DMS153 (cell line): ENCODE measurements around the gene MRM1.
A peak's percentile ranks its signal among the peaks of the same experiment; 100 is the strongest.

Experiments used
- DNase-seq: peaks from one replicate; lab custom pipeline; 2025; lab: John Stamatoyannopoulos, UW

MRM1 gene

DNA sequence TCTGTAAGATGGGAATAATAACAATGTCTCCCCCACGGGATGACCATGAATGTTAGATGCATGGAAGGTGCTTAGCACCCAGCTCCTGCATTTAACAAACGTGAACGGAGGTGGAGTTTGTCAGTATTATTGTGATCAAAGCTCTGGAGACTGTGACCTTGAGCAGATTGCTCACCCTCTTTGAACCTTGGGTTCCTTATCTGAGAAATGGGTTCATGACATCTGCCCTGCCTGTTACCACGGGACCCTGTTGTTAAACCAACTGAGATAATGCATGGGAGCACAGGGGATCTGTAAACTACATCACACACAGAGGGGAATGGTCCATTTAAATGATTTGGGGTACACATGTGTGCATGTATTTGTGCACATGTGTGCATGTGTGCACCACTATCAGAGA is 29.6 kb downstream of the MRM1 start:
- DNase-seq = no peak

DNA sequence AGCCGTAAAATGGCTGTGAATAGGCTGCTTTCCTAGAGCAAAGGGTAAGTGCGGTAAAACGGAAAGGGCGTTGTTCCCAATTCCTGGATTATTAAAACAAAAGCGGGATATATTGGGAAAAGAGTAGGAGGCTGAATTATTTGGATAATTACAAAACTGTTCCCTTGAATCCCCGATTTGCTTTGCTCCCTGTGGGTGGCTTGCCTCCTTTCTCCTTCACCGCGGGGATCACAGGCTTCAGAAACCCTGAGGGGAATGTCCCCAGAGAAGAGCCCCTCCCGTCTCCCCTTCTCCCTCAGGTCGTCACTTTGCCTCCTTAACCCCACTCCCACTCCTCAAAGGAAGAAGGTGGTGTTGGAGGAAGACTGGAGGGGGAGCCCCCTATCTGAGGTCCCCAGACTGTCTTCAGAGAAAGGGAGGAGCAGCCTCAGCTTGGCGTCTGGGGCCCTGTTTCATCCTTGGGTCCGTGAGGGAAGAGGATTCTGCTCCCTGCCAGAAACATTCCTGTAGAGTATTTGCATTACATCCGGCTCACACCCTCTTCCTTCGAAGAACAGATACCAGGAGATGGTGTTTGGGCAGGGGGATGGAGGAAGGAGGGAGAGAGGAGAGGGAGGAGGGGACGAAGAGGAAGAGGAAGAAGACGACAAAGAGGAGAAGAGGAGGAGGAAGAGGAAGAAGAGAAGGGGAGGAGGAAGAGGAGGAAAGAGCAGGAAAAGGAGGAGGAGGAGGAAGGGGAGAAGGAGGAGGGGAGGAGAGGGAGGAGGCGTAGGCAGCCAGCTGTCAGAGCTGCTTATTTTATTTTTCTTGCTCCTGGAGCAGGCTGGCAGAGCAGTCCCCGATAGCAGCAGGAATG is 31.8 kb downstream of the MRM1 start:
- no peak for DNase-seq

DNA sequence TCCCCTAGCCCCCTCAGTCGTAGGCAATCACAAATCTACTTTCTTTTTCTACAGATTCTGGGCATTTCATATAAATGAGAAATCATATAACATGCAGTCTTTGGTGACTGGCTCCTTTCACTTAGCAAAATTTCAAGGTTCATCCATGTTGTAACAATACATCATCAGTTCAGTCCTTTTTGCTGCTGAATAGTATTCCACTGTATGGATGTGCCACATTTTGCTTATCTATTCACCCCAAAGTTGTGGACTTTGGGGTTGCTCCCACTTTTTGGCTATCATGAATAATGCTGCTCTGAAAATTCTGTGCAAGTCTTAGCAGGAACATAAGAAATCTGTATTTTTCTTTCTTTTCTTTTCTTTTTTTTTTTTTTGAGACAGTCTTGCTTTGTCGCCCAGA is 39.0 kb downstream of the MRM1 start:
- DNase-seq = no peak

DNA sequence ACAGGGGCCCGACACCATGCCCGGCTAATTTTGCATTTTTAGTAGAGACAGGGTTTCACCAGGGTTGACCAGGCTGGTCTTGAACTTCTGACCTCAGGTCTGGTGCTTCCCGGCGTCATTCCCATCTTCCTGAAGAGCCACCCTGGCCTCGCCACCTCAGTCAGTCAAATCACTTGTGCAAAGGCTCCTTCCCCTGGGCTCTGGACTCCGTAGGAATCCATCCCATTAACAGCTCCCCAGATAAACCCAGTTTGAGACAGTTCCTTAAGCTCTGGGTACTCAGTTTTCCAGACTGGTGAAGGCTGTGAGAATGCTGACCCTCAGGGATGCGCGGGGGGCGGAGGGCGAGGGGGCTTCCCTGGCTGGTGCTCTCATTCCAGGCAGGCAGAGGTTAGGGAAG is 39.5 kb downstream of the MRM1 start:
- no peak for DNase-seq

DNA sequence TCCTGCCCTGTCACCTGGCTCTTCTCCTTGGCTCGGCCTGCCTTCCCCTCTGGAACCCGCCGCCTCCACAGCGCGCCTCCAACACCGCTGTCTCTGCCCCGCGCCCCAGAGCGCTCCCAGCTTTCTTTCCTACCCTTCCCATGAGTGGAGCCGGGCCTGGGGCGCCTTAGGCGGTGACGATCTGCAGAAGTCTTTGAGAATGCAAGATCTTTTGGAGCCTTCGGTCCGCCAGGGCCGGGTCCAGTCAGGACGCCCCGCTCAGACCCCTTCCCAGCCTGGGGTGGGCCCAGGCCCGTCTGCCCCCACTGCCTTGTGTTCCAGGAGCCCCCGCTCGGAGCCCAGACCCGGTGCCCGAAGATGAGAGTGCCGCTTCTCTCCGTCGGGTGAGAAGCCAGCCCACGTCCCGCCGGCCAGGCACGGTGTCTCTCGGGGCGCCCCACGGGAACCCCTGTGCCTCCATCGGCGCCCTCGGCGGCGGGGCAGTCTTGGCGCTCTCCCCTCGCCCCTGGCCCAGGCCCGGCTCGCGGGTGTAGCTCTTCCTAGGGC is 40.0 kb downstream of the MRM1 start:
- no peak for DNase-seq

DNA sequence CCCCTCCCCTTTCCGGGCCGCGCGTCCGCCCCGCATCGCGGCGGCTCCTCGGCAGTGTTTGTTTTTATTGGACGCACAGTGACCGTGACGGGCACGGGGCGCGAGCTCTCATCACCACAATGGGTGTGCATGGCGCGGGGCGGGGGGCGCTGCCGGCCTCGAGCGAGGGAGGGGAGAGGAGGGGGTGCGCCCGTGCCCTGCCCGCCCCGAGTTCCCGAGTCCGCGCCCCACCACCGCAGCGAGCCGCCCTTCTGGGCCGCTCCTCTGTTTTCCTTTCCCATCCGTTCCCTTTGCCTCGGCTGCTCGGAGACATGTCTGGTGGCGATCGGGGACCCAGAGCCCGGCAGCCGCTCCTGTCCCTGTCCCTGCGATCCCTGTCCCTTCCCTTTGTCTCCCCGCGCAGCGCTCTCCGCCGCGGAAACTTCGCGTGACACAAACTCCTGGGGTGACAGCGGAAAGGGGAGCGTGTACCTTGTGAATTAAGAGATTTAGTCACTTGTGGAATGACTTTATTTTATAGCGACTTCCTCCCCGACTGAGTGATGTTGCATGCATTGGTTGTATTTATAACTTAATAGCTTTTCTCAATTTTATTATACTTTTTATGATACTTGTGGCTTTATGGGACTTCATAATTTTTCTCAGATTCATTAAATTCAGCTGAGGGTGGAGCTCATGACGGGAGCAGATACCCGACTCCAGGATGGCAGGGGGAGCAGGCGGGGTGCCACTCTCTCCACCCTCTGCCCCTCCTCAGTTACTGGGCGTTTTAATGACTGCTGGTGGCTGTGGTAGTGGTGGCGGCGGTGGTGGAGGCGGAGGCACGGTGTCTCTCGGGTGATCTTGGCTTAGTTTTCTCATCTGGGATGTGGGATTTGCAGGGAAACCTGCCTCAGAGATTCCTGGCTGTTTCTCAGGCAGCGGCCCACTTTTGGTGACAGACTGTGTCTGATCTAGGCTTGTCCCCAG is 40.8 kb downstream of the MRM1 start:
- DNase-seq = no peak

DNA sequence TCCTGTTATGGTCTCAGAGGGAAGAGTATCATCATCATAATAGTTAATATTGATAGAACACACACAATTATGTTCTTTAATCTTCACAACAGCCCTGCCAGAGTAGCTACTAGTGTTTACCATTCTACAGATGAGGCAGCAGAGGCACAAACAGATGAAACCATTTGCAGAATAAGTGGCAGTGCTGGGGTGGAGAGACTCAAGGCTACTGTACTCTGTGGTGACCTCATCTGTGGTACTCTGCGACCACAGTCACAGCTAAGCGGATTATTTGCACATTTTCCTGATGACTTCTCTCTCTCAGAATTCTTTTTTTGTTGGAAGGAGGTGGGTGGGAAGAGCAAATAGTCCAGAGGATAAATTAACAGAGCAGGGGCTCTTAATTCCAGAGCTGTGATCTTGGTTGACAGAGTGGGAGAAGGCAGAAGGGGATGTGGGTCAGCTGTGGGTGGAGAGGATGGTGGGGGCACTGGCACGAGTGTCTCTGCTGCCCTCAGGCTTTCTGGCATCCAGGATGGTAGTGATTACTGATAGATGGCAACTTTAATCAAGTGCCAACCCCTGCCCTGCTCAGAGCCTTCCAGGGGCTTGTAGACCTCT is 41.8 kb downstream of the MRM1 start:
- no peak for DNase-seq

DNA sequence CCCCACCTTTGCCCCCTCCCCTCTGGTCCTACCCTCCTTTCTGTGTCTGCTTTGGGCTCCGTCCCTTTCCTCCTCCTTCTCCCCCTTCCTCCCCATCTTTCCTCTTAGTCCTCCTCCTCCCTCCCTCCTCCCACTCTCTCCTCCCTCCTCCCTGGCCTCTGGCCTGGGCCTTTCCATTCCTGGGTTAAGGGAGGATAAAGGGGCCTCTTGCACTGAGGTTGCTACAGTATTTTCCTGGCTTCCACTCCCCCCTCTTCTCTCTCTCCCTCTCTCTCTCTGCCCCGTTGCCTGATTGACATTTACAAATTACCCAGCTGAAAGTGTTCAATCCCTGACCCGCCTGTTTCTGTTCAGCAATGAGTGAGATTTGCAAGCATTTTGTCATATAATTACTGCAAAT is 44.0 kb downstream of the MRM1 start:
- no peak for DNase-seq

DNA sequence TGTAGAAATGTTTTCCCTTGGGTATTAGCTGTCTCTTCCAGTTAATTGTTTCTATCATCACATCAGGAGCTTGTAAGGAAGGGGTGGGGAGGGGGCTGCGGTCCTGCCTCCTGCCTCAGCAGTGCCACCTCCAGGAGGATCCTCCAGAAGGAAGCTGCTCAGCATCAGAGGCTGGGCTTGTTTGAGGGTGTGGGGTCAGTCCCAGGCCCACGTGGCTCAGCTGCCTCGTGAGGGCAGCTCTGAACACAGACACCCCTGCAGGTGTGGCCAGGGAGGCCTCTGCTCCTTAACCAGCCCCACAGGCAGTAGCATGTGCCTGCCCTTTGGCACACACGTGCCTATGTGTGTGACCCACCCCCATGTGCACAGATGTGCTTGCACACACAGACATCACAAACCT is 46.3 kb downstream of the MRM1 start:
- DNase-seq = no peak

DNA sequence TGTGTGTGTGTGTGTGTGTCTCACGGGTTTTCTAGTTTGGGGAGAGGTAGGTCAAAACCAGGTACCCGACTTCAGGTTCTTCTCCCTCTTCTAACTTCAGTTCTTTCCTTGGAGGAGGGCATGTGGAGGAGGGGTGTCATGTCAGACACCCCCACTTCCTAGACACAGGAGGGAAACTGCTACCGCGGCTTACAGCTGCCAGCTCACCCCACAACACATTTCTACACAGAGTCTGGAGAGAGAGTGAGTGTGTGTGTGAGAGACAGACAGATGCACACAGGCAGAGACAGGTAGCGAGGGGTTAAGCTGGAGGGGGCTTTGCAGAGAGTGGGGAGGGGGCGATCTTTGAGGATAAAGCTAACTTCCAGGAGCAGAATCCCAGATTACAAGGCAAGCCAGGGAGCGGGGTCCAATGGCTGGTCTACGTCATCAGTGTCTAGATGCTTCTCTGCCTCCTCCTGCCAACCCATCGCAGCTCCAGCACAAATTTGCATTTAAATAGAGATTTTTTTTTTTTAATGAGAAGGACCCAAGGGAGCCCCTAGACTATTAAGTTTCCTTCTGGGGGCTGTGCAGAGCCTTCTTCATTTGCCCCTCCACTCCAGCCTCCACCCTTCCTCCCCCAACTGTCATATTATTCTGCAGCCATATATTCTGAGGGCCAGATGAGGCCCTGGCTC is 48.9 kb downstream of the MRM1 start:
- DNase-seq = no peak

DNA sequence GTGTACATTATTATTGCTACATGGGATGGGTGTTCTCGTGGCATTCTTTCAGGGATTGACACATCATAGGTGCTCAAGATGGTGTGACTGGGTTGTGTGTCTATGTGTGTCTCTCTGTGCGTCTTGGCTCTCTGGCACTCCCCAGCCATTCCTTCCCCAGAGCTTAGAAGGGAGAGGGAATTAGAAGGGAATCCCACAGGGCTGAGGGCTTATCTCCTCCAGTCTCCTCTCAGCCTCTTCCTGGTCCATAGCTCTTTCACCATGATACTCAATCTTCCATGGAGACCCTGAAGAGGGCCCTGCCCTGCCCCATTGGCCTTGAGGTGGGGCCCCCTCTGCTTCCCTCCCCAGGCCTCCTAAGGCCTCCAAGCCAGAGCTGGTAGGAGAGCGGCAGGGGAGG is 52.0 kb downstream of the MRM1 start:
- DNase-seq = no peak

DNA sequence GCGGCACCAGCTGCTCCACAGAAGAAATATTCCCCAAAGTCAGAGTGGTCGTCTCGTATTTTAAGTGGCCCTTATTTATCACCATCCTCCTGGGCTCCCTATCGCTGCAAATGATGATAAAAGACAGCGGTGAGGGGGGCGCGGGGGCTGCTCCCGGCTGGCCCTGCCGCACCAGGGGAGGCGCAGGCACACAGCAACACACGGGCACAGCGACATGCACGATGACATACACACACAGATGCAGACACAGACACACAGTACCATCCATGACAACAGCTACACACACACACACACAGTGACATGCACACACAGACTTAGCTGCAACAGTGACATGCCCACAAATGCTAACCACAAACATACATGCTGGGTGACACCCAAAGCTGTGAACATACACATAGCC is 52.5 kb downstream of the MRM1 start:
- no peak for DNase-seq

DNA sequence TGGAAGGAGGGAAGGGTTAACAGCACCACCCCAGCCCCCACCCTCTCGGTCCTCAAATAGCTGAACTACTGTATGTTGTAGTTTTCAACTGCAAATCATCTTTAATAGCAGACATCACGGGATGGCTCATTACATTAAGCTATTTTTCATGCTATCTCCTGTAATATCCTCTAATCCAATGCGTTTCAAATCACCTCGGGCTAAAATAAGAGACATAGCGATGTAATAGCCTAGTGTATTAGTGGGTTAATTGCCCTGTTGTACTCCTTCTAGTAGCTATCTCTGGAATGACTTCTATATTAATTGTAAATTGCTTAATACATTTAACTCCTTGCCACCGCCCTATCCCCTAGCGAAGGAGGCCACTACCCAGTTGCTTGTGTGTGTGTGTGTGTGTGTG is 54.3 kb downstream of the MRM1 start:
- DNase-seq = no peak

DNA sequence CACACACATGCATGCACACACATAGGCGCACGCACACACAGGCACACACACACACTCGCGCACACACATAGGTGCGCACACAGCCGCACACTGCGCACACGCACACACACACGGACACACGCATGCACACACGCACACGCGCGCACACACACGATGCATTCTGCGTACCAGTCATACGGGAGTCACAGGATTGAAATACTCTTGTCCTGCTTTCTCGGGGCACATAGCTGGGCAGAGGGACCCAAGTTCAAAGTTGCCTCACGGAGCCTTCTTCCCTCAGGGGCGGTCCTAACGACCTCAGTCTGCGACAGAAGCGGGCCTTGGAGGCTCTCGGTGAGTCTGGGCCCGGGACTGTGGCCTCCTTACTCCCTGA is 56.0 kb downstream of the MRM1 start:
- no peak for DNase-seq

DNA sequence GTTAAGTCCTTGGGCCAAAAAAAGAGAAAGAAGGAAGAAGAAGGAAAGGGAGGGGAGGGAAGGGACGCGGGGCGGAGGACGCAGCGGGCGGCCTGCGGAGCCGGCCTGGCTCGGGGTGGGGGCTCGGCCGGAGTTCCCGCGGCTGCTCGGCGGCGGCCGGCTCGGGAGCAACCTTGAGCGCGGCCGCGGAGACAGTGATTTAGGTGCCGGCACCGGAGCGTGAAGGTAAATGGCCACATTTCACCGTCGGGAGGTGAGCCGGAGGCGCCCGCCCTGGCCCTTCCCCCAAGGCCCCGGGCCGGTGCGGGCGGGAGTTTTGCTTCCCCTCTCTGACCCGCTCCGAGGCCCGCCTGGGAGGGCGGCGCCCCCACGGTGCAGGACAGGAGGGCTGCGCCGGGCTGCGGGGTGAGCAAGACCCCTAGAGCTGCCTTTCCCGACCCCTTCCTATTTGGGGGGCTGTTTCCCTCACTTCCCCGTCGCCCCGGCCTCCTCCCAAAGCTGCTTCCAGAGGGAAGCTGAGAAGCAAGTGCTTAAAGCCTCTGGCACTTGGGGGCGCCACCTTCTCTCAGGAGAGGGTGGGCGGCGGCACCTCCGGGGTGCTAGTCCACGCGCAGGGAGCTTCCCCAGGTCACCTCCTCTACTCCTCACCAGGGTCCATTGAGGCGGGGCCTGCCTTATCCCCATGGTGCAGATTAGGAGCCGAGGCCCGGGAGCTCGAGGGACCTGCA is 56.5 kb downstream of the MRM1 start:
- DNase-seq = peak; percentile 11
